Sigmoid colon (tissue), 4 donors: ENCODE measurements around the gene FGGY.

ENCODE experiments used
- CTCF ChIP-seq, 4 experiments: fragments of 450-650 bp in 3 of 4; fragments of 200-600 bp in 1 of 4; IDR thresholded peaks; one replicate each; pipeline ENCODE4 v1.5.1; 2016 to 2019; ENCODE audit warnings: antibody characterized with exemption in 4 of 4, mild to moderate bottlenecking in 3 of 4, moderate library complexity in 2 of 4
- EP300 ChIP-seq, 4 donors: sonication (generic); formaldehyde crosslinking; IDR thresholded peaks; one replicate each; pipeline ENCODE4 v1.6.1; 2017; ENCODE audit warnings: antibody characterized with exemption in 4 of 4
- POLR2A ChIP-seq, 2 donors: fragments of 450-650 bp; IDR thresholded peaks; one replicate each; pipeline ENCODE4 v1.6.1; 2016; ENCODE audit warnings: antibody characterized with exemption in 2 of 2, mild to moderate bottlenecking in 2 of 2, moderate library complexity in 2 of 2
- POLR2AphosphoS5 ChIP-seq, 4 donors: sonication (generic); formaldehyde crosslinking; IDR thresholded peaks; one replicate each; pipeline ENCODE4 v1.6.1; 2017; ENCODE audit warnings: antibody characterized with exemption in 4 of 4

GRCh38 chr1:59302871-59303270, 6.0 kb downstream of the FGGY start:
- TF ChIP-seq CTCF (IDR thresholded peaks at IDR 0.05): no peak
- TF ChIP-seq POLR2A (IDR thresholded peaks at IDR 0.05): no peak
- TF ChIP-seq EP300 (IDR thresholded peaks at IDR 0.05): no peak
- TF ChIP-seq POLR2AphosphoS5 (IDR thresholded peaks at IDR 0.05): no peak
